ENCODE results near the gene GEMIN4.

The GEMIN4 gene

GRCh38 chr17:696369-696768, 55.7 kb downstream of the GEMIN4 start:
- Histone ChIP-seq H3K4me1 (no peaks in the 10 kb centered on the region), H3K36me3 (replicated peaks) (peaks cover 27% of the 10 kb centered on the region), H3K27me3 (ENCODE audit: low read depth) (no peaks in the 10 kb centered on the region), H3K4me3 (no peak overlapping the region), H3K9me3 (no peaks in the 10 kb centered on the region)
- no peak for DNase-seq (ENCODE audit: low spot score in 2 of 2)
- in situ Hi-C loops (cut with MboI; ENCODE audit: low sequenced_read_pairs) = no loop called here

Measured in HAP-1 (cell line).